GM23338 (cell line): ENCODE data around the gene NCR1. TPM values are rescaled to one million over a fixed set of nuclear protein-coding genes. Genes with fewer than 3 reads are reported as not detected.
A peak's percentile ranks its signal among the peaks of the same experiment; 100 is the strongest.
"Not testable (repeated sequence)": the region's sequence is repeated elsewhere in the genome, so short reads cannot be mapped to it uniquely, and the experiment has no call there.

Source experiments
- ATAC-seq: fragments of 200-7000 bp; cut with Tn5 transposase; 3 replicates; pipeline ENCODE4 v1.9.1; 2020
- DNase-seq: peaks from one replicate; pipeline ENCODE4 v3.0.0-alpha.2; 2015; ENCODE audit warnings: low spot score
- H2AFZ ChIP-seq: fragments of 200-600 bp; sonication (generic); 2 replicates; pipeline ENCODE4 v1.8.0; 2016; ENCODE audit warnings: antibody characterized with exemption, mild to moderate bottlenecking, moderate library complexity
- H3F3A ChIP-seq: fragments of 200-600 bp; sonication (generic); replicated peaks from 2 replicates; pipeline ENCODE4 v1.8.0; 2017; ENCODE audit warnings: antibody characterized with exemption, mixed run types, low read depth
- H3K27ac ChIP-seq: fragments of 200-600 bp; sonication (generic); 2 replicates; pipeline ENCODE4 v1.6.1; 2016; ENCODE audit warnings: low read depth
- H3K27me3 ChIP-seq: fragments of 200-600 bp; sonication (generic); 2 replicates; pipeline ENCODE4 v1.8.0; 2016; ENCODE audit warnings: mild to moderate bottlenecking, mixed run types, moderate library complexity; ENCODE audit not compliant: insufficient read depth
- H3K36me3 ChIP-seq: fragments of 200-600 bp; sonication (generic); 2 replicates; pipeline ENCODE4 v1.8.0; 2016; ENCODE audit warnings: mild to moderate bottlenecking; ENCODE audit not compliant: insufficient read depth
- H3K4me1 ChIP-seq: fragments of 200-600 bp; sonication (generic); 2 replicates; pipeline ENCODE4 v1.8.0; 2016; ENCODE audit warnings: mild to moderate bottlenecking, moderate library complexity; ENCODE audit not compliant: insufficient read depth
- H3K4me2 ChIP-seq: fragments of 200-600 bp; sonication (generic); 2 replicates; pipeline ENCODE4 v1.7.1; 2017; ENCODE audit warnings: mixed run types
- H3K4me3 ChIP-seq: fragments of 200-600 bp; sonication (generic); 2 replicates; pipeline ENCODE4 v1.6.1; 2016; ENCODE audit warnings: mixed run types
- H3K79me2 ChIP-seq: fragments of 200-600 bp; sonication (generic); replicated peaks from 2 replicates; pipeline ENCODE4 v1.8.0; 2017; ENCODE audit warnings: mild to moderate bottlenecking; ENCODE audit not compliant: insufficient read depth
- H3K9me2 ChIP-seq: fragments of 200-600 bp; sonication (generic); 2 replicates; pipeline ENCODE4 v1.8.0; 2017; ENCODE audit not compliant: insufficient read depth
- H4K20me1 ChIP-seq: fragments of 200-600 bp; sonication (generic); replicated peaks from 2 replicates; pipeline ENCODE4 v1.8.0; 2017; ENCODE audit warnings: mild to moderate bottlenecking; ENCODE audit not compliant: insufficient read depth
- H3K27ac Mint-ChIP-seq: 2 replicates; pipeline ENCODE4 v1.8.0; 2020; ENCODE audit warnings: inconsistent platforms, mild to moderate bottlenecking, moderate library complexity, mixed read lengths
- H3K27me3 Mint-ChIP-seq: 3 replicates; pipeline ENCODE4 v1.8.0; 2022; ENCODE audit warnings: low read depth, mild to moderate bottlenecking, moderate library complexity, mixed read lengths, inconsistent platforms; ENCODE audit not compliant: insufficient read depth, poor library complexity
- H3K36me3 Mint-ChIP-seq: 3 replicates; pipeline ENCODE4 v1.8.0; 2021; ENCODE audit warnings: low read depth, mild to moderate bottlenecking, inconsistent platforms, moderate library complexity, mixed read lengths
- H3K4me1 Mint-ChIP-seq: 3 replicates; pipeline ENCODE4 v1.8.0; 2020; ENCODE audit warnings: mild to moderate bottlenecking, inconsistent platforms, mixed read lengths
- H3K4me3 Mint-ChIP-seq: 3 replicates; pipeline ENCODE4 v1.8.0; 2021; ENCODE audit warnings: moderate library complexity, mild to moderate bottlenecking, inconsistent platforms, mixed read lengths
- H3K9me3 Mint-ChIP-seq: 3 replicates; pipeline ENCODE4 v1.8.0; 2020; ENCODE audit warnings: moderate library complexity, mild to moderate bottlenecking, inconsistent platforms, mixed read lengths
- CREB1 ChIP-seq: fragments of 250-450 bp; sonication (Bioruptor Pico); IDR thresholded peaks from 2 replicates; pipeline ENCODE4 v1.5.0; 2020; ENCODE audit warnings: low read depth, mild to moderate bottlenecking, moderate library complexity
- ETS1 ChIP-seq: IDR thresholded peaks from 2 replicates; pipeline ENCODE4 v1.6.1; 2016; ENCODE audit warnings: antibody characterized with exemption
- EZH2phosphoT487 ChIP-seq: fragments of 200-600 bp; sonication (generic); IDR thresholded peaks from one replicate; pipeline ENCODE4 v1.8.1; 2018; ENCODE audit warnings: antibody characterized with exemption; ENCODE audit not compliant: unreplicated experiment
- JUNB ChIP-seq: IDR thresholded peaks from one replicate; pipeline ENCODE4 v1.6.1; 2016; ENCODE audit warnings: antibody characterized with exemption; ENCODE audit not compliant: unreplicated experiment
- NANOG ChIP-seq: IDR thresholded peaks from 2 replicates; pipeline ENCODE4 v1.6.1; 2016; ENCODE audit warnings: antibody characterized with exemption, borderline replicate concordance
- REST ChIP-seq: IDR thresholded peaks from one replicate; pipeline ENCODE4 v1.6.1; 2018; ENCODE audit warnings: antibody characterized with exemption; ENCODE audit not compliant: unreplicated experiment
- STAT1 ChIP-seq: IDR thresholded peaks from one replicate; pipeline ENCODE4 v1.6.1; 2016; ENCODE audit warnings: antibody characterized with exemption; ENCODE audit not compliant: unreplicated experiment
- ZNF331 ChIP-seq: fragments of 250-450 bp; sonication (Bioruptor Pico); IDR thresholded peaks from 2 replicates; pipeline ENCODE4 v1.5.0; 2020; ENCODE audit warnings: low read depth, mild to moderate bottlenecking, moderate library complexity
- long read RNA-seq: library from polyadenylated mRNA; unstranded; transcript quantifications from one replicate; pipeline ENCODE4 v2.0.0, GENCODE V29; 2020; ENCODE audit not compliant: unreplicated experiment
- polyA plus RNA-seq: library from polyadenylated mRNA; unstranded; fragments of >200 nt; fragmentation: Nextera tagmentation; extraction: Ambion mirVana; gene quantifications from 2 replicates; pipeline ENCODE4 v1.2.1, GENCODE V29; 2016
- total RNA-seq: library from RNA; depleted of rRNA; stranded (reverse); fragments of >200 nt; shearing (Covaris generic); gene quantifications from 2 replicates; pipeline ENCODE4 v1.2.3, GENCODE V29; 2014; rRNA removed

Gene NCR1
- total RNA-seq (0.78 and 2.0 TPM in 2 replicates), polyA plus RNA-seq (1.6 and 1.8 TPM in 2 replicates)
- long read RNA-seq, result 0 reads

- H3F3A ChIP-seq, result peaks cover 5% of the 10 kb centered on the region; the same call in 1 of the 2 replicates
- H3K9me2 ChIP-seq, result no peaks in the 10 kb centered on the region
- peaks cover 18% of the 10 kb centered on the region; the same call in 1 of the 2 replicates for H3K4me1 ChIP-seq
- H3K36me3 ChIP-seq, result no peaks in the 10 kb centered on the region
- ATAC-seq (peak; percentile 76), DNase-seq (peak; percentile 27)
- Mint-ChIP-seq H3K36me3 (peaks cover 2% of the 10 kb centered on the region; the same call in 2 of the 3 replicates), H3K4me3 (no peak within 1 kb of the TSS), H3K9me3 (peaks cover 21% of the 10 kb centered on the region), H3K4me1 (peaks cover 15% of the 10 kb centered on the region; the same call in 2 of the 3 replicates), H3K27ac (no peak within 1 kb of the TSS), H3K27me3 (peaks cover 6% of the 10 kb centered on the region)
- peak within 1 kb of the TSS; percentile 64 for H3K4me2 ChIP-seq
- H3K79me2 ChIP-seq, result no peaks in the 10 kb centered on the region
- H4K20me1 ChIP-seq, result no peaks in the 10 kb centered on the region
- 0 out of 2 replicates have a peak within 1 kb of the TSS, but pooled peaks have one; percentile 59 for H3K27ac ChIP-seq
- H3K27me3 ChIP-seq, result no peaks in the 10 kb centered on the region
- no peak within 1 kb of the TSS for H3K4me3 ChIP-seq
- TF ChIP-seq STAT1 (no peak), JUNB (no peak), NANOG (no peak), ETS1 (no peak), CREB1 (CRISPR knock-in tag) (no peak), EZH2phosphoT487 (no peak), ZNF331 (CRISPR knock-in tag) (no peak), REST (no peak)
- H2AFZ ChIP-seq, result peak within 1 kb of the TSS; percentile 94
These were observed at the start of gene NCR1 for GRCh38 chr19:54905803-54906511. TSS of gene NCR1 (plus strand) at chr19:54906148. CDS start at chr19:54906188, 40 bp downstream.

- H3K4me1 Mint-ChIP-seq, H3K4me2 ChIP-seq, H3K27ac ChIP-seq, H3K4me3 ChIP-seq, H3K9me2 ChIP-seq, H3K36me3 ChIP-seq, H2AFZ ChIP-seq, H3F3A ChIP-seq, H3K27me3 Mint-ChIP-seq, H3K4me3 Mint-ChIP-seq, H4K20me1 ChIP-seq, H3K27ac Mint-ChIP-seq, H3K4me1 ChIP-seq, H3K27me3 ChIP-seq, ATAC-seq, H3K79me2 ChIP-seq, DNase-seq: not testable (repeated sequence)
- peaks cover 89% of the 10 kb centered on the region for H3K9me3 Mint-ChIP-seq
- H3K36me3 Mint-ChIP-seq, result peaks cover 33% of the 10 kb centered on the region
These were observed 47.5 kb upstream of the NCR1 start for GRCh38 chr19:54858476-54858875.

GRCh38 chr19:54859421-54859820 lies 46.5 kb upstream of the NCR1 start:
- not testable (repeated sequence) for H2AFZ ChIP-seq, H3K4me2 ChIP-seq, ATAC-seq, H3K27me3 Mint-ChIP-seq, H3K4me1 ChIP-seq, H3F3A ChIP-seq, H3K79me2 ChIP-seq, H3K27ac Mint-ChIP-seq, H3K27me3 ChIP-seq, H3K36me3 ChIP-seq, H3K9me2 ChIP-seq, H4K20me1 ChIP-seq, H3K4me1 Mint-ChIP-seq, DNase-seq, H3K4me3 ChIP-seq, H3K27ac ChIP-seq, H3K4me3 Mint-ChIP-seq
- Mint-ChIP-seq H3K9me3 (peaks cover 80% of the 10 kb centered on the region), H3K36me3 (peaks cover 27% of the 10 kb centered on the region)

GRCh38 chr19:54863459-54863858 lies 42.5 kb upstream of the NCR1 start:
- H3K27me3 Mint-ChIP-seq, H3K9me2 ChIP-seq, H3K27ac ChIP-seq, H3K4me3 Mint-ChIP-seq, H2AFZ ChIP-seq, DNase-seq, H3K36me3 ChIP-seq, ATAC-seq, H3K4me1 Mint-ChIP-seq, H3F3A ChIP-seq, H4K20me1 ChIP-seq, H3K4me2 ChIP-seq, H3K27me3 ChIP-seq, H3K79me2 ChIP-seq, H3K27ac Mint-ChIP-seq, H3K4me1 ChIP-seq, H3K4me3 ChIP-seq: not testable (repeated sequence)
- Mint-ChIP-seq H3K9me3 (peaks cover 78% of the 10 kb centered on the region), H3K36me3 (peaks cover 26% of the 10 kb centered on the region)
